Smooth muscle cell (in vitro differentiated cells): ENCODE data around the gene BCL11A. TPM values are rescaled to one million over a fixed set of nuclear protein-coding genes. Genes with fewer than 3 reads are reported as not detected.

Source experiments
- DNase-seq: peaks from one replicate; lab custom pipeline; 2025; ENCODE audit not compliant: unreplicated experiment; lab: John Stamatoyannopoulos, UW
- H2AFZ ChIP-seq: fragments of 200-600 bp; sonication (generic); 2 replicates; pipeline ENCODE4 v1.6.0; 2016; ENCODE audit warnings: antibody characterized with exemption, low read depth, mild to moderate bottlenecking
- H3F3A ChIP-seq: fragments of 200-600 bp; sonication (generic); 2 replicates; pipeline ENCODE4 v1.6.0; 2017; ENCODE audit warnings: antibody characterized with exemption, low read depth
- H3K27ac ChIP-seq: fragments of 200-600 bp; sonication (generic); 2 replicates; pipeline ENCODE4 v1.5.1; 2016; ENCODE audit warnings: low read depth, mild to moderate bottlenecking
- H3K27me3 ChIP-seq: fragments of 200-600 bp; sonication (generic); 2 replicates; pipeline ENCODE4 v1.6.1; 2016; ENCODE audit warnings: low read depth, mild to moderate bottlenecking
- H3K36me3 ChIP-seq: fragments of 200-600 bp; sonication (generic); 2 replicates; pipeline ENCODE4 v1.5.1; 2016; ENCODE audit warnings: low read depth
- H3K4me1 ChIP-seq: fragments of 200-600 bp; sonication (generic); 2 replicates; pipeline ENCODE4 v1.5.1; 2016; ENCODE audit warnings: low read depth
- H3K4me2 ChIP-seq: fragments of 200-600 bp; sonication (generic); 2 replicates; pipeline ENCODE4 v1.6.0; 2016; ENCODE audit warnings: mild to moderate bottlenecking
- H3K4me3 ChIP-seq: fragments of 200-600 bp; sonication (generic); 2 replicates; pipeline ENCODE4 v1.5.1; 2016; ENCODE audit warnings: mild to moderate bottlenecking
- H3K79me2 ChIP-seq: fragments of 200-600 bp; sonication (generic); 2 replicates; pipeline ENCODE4 v1.6.0; 2016; ENCODE audit warnings: low read depth, mild to moderate bottlenecking
- H3K9ac ChIP-seq: fragments of 200-600 bp; sonication (generic); 2 replicates; pipeline ENCODE4 v1.6.0; 2016; ENCODE audit warnings: low read depth
- H3K9me3 ChIP-seq: fragments of 200-600 bp; sonication (generic); replicated peaks from 2 replicates; pipeline ENCODE4 v1.5.1; 2016; ENCODE audit warnings: low read depth
- H4K20me1 ChIP-seq: fragments of 200-600 bp; sonication (generic); 2 replicates; pipeline ENCODE4 v1.6.0; 2016; ENCODE audit warnings: low read depth
- WGBS: methylation state at CpG from one replicate; pipeline ENCODE4 v1.1.7; 2016; ENCODE audit warnings: low lambda C conversion rate; 5-methylcytosine and 5-hydroxymethylcytosine counted together
- polyA plus RNA-seq: library from polyadenylated mRNA; unstranded; fragments of >200 nt; fragmentation: Nextera tagmentation; extraction: Ambion mirVana; gene quantifications from 2 replicates; pipeline ENCODE4 v1.2.1, GENCODE V29; 2016
- total RNA-seq: library from RNA; depleted of rRNA; stranded (reverse); fragments of >200 nt; gene quantifications from 2 replicates; pipeline ENCODE4 v1.2.3, GENCODE V29; 2014
- TF ChIP-seq, protein P1 (sequence below): fragments of 200-600 bp; sonication (generic); IDR thresholded peaks from 2 replicates; pipeline ENCODE4 v1.5.1; 2017; ENCODE audit warnings: borderline replicate concordance, mild to moderate bottlenecking, antibody characterized with exemption; ENCODE audit not compliant: insufficient read depth, poor library complexity, severe bottlenecking

Gene BCL11A
- total and polyA plus RNA-seq, 2 experiments from 2014 or later: 15.8 to 20.0 TPM

- H3K4me3 ChIP-seq: no peak overlapping the region
- H3K4me2 ChIP-seq: no peak overlapping the region
- 89% methylated on average over 6 of the region's 6 CpGs for WGBS
- H3K79me2 ChIP-seq: no peaks in the 10 kb centered on the region
- H3K36me3 ChIP-seq: no peaks in the 10 kb centered on the region
- H4K20me1 ChIP-seq: no peaks in the 10 kb centered on the region
- TF ChIP-seq, protein P1, sequence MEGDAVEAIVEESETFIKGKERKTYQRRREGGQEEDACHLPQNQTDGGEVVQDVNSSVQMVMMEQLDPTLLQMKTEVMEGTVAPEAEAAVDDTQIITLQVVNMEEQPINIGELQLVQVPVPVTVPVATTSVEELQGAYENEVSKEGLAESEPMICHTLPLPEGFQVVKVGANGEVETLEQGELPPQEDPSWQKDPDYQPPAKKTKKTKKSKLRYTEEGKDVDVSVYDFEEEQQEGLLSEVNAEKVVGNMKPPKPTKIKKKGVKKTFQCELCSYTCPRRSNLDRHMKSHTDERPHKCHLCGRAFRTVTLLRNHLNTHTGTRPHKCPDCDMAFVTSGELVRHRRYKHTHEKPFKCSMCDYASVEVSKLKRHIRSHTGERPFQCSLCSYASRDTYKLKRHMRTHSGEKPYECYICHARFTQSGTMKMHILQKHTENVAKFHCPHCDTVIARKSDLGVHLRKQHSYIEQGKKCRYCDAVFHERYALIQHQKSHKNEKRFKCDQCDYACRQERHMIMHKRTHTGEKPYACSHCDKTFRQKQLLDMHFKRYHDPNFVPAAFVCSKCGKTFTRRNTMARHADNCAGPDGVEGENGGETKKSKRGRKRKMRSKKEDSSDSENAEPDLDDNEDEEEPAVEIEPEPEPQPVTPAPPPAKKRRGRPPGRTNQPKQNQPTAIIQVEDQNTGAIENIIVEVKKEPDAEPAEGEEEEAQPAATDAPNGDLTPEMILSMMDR: no peak
- no peaks in the 10 kb centered on the region for H3F3A ChIP-seq
- no peak overlapping the region for H3K27ac ChIP-seq
- H3K27me3 ChIP-seq: peaks cover 9% of the 10 kb centered on the region
- no peak overlapping the region for H2AFZ ChIP-seq
- peaks cover 6% of the 10 kb centered on the region for H3K4me1 ChIP-seq
- H3K9me3 ChIP-seq: no peaks in the 10 kb centered on the region
- no peak overlapping the region for H3K9ac ChIP-seq
- no peak for DNase-seq
Measured at GRCh38 chr2:60413814-60414168, 139.7 kb downstream of the BCL11A start.

- 78% methylated on average over 4 of the region's 4 CpGs for WGBS
- no peaks in the 10 kb centered on the region for H3K9me3 ChIP-seq
- no peak overlapping the region for H3K27ac ChIP-seq
- H2AFZ ChIP-seq: no peak overlapping the region
- H3K9ac ChIP-seq: no peak overlapping the region
- no peak overlapping the region for H3K4me2 ChIP-seq
- peaks cover 4% of the 10 kb centered on the region for H3K27me3 ChIP-seq
- H3K36me3 ChIP-seq: no peaks in the 10 kb centered on the region
- DNase-seq: no peak
- H3K4me1 ChIP-seq: peaks cover 6% of the 10 kb centered on the region
- H3K4me3 ChIP-seq: no peak overlapping the region
- H3K79me2 ChIP-seq: no peaks in the 10 kb centered on the region
- H3F3A ChIP-seq: no peaks in the 10 kb centered on the region
- TF ChIP-seq, protein P1: no peak
- no peaks in the 10 kb centered on the region for H4K20me1 ChIP-seq
Measured at GRCh38 chr2:60413069-60413813, 140.2 kb downstream of the BCL11A start.

GRCh38 chr2:60412620-60413019, 140.8 kb downstream of the BCL11A start:
- H3K4me2 ChIP-seq: no peak overlapping the region
- H3K27ac ChIP-seq: no peak overlapping the region
- no peaks in the 10 kb centered on the region for H4K20me1 ChIP-seq
- H2AFZ ChIP-seq: no peak overlapping the region
- DNase-seq: no peak
- H3K9me3 ChIP-seq: no peaks in the 10 kb centered on the region
- H3F3A ChIP-seq: no peaks in the 10 kb centered on the region
- H3K27me3 ChIP-seq: no peaks in the 10 kb centered on the region
- H3K79me2 ChIP-seq: no peaks in the 10 kb centered on the region
- TF ChIP-seq, protein P1: no peak
- H3K4me1 ChIP-seq: peaks cover 7% of the 10 kb centered on the region
- H3K36me3 ChIP-seq: no peaks in the 10 kb centered on the region
- H3K4me3 ChIP-seq: no peak overlapping the region
- no peak overlapping the region for H3K9ac ChIP-seq
- WGBS: 53% methylated on average over 5 of the region's 5 CpGs

DNA sequence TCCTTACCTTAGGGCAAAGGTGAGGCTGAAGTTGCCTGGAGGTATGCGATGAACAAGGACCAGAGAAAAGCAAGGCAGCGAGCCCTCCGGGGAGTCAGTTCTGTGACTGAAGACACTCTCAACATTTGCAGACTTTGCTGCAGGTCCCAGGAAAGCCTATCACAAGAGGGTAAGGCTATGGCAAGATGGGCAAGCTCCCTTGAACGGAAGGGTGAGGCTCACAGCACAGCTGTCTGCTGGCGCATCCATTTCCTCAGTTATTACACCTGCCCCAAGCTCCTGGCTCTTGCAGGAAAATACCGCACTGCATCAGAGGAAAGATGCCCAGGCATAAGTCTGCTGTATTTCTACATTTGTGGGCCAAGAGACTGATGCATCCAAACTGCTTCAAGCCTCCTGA, 141.4 kb downstream of the BCL11A start:
- WGBS: 95% methylated on average over 6 of the region's 6 CpGs
- H3K9ac ChIP-seq: no peak overlapping the region
- H3K4me1 ChIP-seq: peaks cover 13% of the 10 kb centered on the region
- H3K9me3 ChIP-seq: no peaks in the 10 kb centered on the region
- no peak overlapping the region for H3K4me3 ChIP-seq
- no peaks in the 10 kb centered on the region for H3K27me3 ChIP-seq
- no peaks in the 10 kb centered on the region for H4K20me1 ChIP-seq
- no peak overlapping the region for H2AFZ ChIP-seq
- no peaks in the 10 kb centered on the region for H3F3A ChIP-seq
- no peak overlapping the region for H3K27ac ChIP-seq
- no peak for DNase-seq
- no peaks in the 10 kb centered on the region for H3K79me2 ChIP-seq
- TF ChIP-seq, protein P1: no peak
- H3K36me3 ChIP-seq: no peaks in the 10 kb centered on the region
- H3K4me2 ChIP-seq: no peak overlapping the region
